GM15510 (cell line): ENCODE results near the gene GP9.

Experiments used
- POLR2A ChIP-seq: IDR thresholded peaks from 3 replicates; pipeline ENCODE4 v1.6.1; 2011; ENCODE audit warnings: borderline replicate concordance; ENCODE audit not compliant: insufficient read length; ENCODE audit errors: extremely low read depth

The GP9 gene

DNA sequence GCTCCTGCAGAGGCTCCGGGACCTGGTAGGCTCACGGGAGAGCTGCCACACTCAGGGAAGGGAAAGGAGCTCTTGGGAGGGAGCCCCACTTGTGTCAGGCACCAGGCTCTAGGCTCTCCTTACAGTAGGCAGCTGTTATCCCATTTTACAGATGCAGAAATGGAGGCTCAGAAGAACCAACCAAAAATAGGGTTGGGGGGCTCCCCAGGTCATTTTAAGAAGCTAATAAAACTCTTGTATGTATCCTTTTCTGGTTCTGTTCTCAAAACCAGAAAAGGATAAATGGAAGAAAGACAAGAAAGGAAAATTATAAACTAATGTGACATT lies 23.5 kb upstream of the GP9 start:
- no peak for TF ChIP-seq POLR2A

DNA sequence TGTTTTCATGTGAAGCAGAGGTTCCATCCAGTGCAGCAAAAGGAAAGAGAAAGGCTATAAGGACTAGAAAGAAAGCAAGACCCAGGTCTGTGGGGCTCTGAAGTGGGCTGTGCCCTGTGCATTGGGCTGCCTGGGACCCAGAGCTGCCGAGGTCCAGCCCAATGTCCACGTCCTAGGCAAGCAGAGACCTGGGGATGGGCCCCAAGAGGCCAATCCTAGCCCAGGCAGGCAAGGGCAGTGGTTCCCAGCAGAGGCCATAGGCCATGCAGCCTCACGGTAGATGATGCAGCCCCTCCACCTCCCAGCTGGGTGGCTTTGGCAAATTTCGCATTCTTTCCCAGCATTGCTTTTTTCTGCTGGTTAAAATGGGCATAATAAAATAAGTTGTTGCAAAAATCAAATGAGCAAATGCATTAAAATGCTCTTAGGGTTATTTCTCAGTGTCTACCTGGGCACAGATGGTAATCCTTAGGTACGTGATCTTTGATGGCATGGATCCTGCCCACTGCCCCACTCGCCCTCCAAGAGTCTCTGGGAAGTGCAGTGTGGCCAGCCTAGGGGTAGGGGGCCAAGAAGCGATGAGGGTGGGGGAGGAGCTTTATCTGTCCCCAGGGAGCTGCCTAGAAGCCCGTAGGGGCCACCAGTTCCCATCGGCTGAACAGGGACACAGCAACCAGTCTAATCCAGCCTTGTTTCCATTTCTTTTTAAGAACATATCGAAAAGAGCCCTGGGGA lies 22.3 kb upstream of the GP9 start:
- no peak for TF ChIP-seq POLR2A

DNA sequence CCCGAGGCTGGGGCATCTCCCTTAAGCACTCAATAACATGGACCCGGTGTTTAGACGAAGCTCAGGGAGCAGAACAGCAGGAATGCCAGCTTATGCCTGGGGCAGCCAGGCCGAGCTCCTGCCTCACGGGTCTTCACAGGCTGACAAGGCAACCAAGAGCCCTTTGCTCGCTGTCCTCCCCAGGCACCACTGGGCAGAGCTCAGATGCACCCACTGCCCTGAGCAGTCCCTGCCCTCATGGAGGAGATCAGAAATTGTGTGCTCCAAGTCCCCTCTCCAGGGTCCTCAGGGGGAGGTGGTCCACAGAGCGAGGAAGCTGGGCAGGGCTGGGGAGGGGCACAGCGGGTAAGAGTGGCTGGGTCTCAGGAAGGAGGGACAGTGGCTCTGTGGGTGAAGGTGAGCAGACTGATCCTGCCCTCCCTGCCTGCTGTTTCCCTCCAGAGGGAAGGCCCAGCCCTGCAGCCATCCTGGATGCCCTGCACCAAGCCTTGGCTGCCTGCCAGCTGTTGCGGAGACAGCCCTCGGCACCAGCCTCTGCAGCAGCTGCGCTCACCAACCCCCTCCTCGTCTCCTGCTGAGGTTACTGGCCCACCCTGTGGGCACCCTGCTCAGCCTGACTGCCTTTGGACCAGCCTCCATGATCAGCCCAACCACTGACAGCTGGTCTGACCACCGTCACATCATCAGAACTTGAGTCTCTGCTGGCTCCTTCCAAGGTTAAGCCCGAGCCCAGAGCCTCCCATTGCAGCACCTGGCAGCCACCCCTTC lies 21.1 kb upstream of the GP9 start:
- TF ChIP-seq POLR2A: no peak

DNA sequence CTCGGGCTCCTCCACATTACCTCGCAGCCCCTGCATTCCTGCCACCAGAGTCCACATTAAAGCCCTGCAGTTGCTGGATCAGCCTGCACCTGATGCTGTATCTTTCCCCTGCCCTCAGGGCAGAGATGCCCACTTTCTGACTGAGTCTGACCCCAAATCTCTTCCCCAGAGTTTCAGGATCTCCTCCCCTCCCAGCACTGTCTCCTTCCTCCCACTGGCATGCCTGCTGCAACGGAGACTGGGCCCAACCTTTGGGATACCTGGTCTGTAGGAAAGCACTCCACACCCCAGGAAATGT lies 20.6 kb upstream of the GP9 start:
- no peak for TF ChIP-seq POLR2A

DNA sequence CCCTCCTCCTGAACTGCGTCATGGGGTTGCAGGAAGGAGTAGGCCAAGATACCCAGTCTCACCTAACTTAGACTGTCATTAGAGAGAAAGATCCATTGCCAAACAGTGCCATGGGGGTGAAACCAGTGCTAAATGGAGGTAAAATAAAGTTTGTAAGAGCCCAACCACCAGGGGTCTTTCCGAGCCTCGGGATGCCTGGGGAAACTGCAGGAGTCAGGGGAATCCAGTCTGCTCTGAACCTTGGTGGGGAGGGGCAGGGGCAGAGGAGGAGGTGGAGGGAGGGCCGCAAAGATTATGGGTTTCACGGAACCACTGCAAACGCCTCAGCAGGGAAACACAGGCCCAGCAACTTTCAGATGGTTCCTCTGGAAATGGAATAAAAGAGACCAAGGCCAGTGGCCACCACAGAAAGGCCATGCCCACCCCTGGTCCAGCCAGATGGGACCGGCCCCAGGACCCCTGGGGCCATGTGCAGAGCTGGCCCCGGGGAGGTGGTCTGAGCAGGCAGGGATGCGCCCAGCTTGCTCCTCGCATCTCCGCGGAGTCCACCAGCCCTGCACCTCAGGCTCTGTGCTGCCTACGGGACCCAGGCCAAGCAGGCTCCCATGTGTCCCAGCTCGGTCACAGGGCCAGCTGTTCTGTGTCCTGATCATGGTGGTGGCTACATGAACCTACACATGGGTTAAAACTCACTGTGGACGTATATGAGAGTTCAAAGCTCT lies 19.8 kb upstream of the GP9 start:
- no peak for TF ChIP-seq POLR2A

DNA sequence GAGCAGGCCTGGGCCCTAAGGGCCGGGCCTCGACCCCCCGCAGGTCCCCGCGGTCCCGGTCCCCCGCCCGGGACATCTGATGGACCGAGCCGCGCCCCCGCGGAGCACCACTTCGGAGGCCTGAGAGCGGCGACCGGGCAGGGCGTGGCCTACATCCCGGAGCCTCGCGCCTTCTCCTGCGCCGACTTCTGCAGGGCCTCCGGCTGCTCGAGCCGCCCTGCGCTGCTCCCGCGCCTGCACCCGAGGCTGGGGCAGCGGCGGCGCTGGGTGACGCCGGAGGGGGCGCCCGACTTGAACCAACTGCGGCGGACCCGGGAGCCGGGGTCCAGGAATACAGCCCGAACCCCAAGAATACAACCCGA lies 14.9 kb upstream of the GP9 start:
- TF ChIP-seq POLR2A: no peak

DNA sequence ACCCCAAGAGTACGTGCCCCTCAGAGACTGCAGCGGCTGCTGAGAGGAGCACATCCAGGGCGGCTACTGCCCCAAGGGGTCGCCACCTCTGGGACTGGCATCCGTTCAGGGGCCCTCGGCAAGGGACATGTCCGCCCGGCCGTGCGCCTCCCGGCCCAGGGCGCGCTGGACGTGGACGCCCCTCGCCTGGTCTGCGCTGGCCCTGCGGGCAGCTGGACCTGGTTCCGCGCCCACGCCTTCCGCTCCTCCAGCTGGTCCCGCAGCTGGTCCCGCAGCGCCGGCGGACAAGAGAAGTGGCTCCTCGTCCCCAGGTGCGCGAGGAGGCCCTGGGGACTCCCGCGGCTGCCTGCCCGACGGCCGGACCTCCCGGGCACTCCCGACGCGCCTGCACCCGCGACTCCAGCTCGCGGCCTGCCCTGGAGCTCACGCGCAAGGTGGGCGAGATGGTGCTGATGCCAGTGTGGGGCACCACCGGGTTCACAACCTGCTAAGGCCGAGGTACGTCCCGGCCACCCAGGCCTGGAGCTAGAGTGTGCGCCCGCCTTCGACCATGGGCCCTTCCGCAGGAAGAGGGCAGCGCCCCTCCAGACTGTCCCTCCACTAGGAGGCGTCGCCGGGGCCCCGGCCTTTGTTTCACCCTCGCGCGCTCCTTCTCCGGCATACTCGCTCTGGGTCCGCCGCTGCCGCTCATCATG lies 14.4 kb upstream of the GP9 start:
- no peak for TF ChIP-seq POLR2A

DNA sequence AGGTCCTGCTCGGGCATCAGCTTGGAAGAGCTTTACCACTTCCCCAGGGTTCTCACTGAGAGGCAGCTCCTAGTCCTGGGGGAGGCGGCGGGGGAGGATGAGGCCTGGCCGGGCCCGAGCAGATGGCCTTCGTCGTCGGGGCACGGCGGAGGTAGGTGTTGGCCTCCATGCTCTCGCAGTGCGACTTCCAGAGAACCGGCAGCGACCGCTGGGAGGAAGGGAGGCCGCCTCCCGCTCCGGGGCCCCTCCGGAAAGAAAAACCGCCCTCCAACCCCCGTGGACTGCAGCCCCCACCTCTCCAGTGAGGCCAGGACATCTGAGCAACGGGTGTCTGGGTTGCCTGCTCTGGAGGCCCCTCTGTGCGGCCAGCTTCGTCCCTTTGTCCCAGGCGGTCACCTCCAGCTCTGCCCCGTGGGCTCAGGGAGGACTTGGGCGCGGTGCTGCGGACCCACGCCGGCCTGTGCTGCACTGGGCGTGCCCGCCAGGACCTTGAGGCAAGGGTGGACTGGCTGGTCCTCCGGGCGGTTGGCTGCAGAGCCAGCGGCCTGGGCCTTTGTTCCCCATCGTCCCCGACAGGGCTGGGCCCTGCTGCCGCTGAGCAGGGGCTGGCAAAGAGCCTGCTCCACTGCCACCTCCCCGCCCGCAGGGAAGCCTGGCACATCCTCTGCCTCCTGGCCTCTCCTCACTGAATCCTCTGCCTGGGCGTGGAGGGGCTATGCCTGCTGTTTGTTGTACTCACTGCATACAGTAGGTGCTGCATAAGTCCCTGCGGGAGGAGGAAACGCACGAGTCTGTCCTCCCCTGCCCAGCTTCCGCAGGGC lies 13.6 kb upstream of the GP9 start:
- TF ChIP-seq POLR2A: no peak

DNA sequence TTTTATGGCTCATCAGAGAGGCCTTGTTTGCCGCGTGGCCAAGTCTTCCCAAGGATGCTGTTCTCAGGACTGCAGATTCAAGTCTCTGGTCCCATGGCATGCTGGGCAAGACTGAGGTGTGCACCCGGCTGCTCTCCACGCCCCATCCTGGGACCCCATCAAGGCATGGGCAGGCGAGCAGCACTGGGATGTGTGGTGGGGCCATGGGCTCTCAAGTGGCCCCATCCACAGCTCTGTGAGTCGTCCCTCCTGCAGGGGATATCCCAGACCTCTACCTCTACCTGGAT lies 13.1 kb upstream of the GP9 start:
- no peak for TF ChIP-seq POLR2A

DNA sequence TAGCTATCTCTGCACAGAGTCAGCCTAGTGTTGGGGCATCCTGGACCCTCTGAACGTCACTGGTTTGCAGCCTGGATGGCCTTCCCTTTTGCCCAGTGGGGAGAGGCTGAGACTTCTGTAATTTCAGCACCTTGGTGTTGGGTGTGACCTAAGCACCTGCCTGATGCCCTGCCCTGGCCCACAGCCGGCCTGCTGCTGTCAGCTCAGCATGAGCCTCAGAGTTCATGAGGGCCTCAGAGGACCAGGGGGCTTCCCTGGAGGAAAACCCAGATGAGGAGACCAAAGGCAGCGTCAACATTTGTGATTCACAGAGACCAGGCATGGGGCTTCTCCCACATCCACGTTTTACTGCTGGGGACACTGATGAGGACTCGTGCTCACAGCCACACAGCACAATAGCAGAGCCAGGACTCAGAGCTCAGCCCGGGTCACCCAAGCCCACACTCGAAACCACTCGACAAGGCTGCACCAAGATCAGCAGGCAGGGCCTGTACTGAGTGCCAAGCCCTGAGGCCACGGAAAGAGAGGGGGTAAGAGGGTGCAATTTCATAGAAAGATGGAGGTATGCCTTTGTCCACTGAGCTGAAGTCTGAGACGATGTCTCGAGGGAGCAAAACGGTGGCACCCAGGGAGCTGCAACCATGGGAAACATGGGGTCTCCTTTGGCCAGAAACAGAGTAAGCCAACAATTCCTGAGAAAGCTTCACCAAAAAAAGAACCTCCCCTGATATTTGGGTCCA lies 9.9 kb upstream of the GP9 start:
- TF ChIP-seq POLR2A: no peak

DNA sequence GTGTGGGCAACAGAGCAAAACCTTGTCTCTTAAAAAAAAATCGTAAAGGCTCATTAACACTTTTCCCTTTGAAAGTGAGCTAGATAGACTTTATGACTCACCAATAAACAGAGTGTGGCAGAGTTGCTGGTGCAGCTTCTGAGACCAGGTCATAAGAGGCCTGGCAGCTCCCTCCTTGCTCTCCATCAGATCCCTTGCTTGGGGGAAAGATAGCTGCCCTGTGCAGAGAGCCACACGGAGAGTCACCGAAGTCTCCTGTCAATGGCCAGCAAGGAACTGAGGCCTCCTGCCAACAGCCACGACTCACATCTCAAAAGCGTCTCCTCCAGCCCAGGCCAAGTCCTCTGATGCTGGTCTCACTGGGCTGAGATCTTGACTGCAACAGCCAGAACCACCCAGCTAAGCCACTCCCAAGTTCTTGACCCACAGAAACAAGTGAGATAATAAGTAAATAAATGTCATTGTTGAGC lies 8.7 kb upstream of the GP9 start:
- TF ChIP-seq POLR2A: no peak

DNA sequence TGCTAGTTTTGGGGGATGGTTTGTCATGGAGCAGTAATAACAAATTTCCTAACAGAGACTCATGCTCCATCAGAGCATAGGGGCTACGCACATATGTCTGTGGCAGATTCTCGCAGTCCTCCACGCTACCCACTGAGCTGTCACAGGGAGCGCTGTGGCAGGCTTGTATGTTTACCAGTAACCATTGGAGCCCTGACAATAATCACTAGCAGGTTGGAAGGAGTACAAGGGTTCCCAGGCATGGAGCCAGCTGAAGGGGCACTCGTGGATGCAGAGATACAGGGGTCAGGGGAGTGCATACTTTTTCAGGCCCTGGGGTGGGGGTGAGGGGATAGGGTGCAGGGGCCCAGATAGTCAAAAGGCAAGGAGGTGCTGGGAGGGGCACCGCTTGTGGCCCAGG lies 7.9 kb upstream of the GP9 start:
- no peak for TF ChIP-seq POLR2A

DNA sequence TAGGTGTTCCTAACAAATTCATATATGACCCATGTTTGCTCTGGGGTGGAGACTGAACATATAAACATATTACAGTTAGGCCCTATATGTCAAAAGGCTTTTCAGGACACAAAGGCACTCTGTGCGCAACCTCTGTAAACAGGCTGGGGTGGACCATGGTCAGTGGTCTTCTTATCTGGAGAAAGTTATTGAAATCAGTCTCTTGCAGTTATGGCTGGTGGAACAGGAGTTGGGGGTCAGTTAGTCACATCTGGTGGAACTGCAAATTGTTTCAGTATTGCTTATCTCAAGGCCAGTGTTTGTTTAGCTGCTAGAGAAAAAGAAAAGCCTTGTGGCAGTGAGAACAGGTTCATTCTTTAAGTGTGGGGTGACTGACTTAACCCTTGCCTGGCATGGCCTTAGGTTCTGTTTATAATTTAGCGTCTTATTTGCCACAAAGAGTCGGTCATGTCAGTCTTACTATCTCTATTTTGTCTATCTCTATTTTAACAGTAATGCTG lies 5.9 kb upstream of the GP9 start:
- TF ChIP-seq POLR2A: no peak
